ENCODE data around the gene TMUB1. TPM values are rescaled to one million over a fixed set of nuclear protein-coding genes. Genes with fewer than 3 reads are reported as not detected.

Gene TMUB1
- total and polyA plus RNA-seq, 2 experiments from 2014 or later: 45.0 to 83.1 TPM

GRCh38 chr7:151087245-151088018 is 4.1 kb upstream of the TMUB1 start:
- peaks cover 45% of the 10 kb centered on the region for H4K20me1 ChIP-seq (ENCODE audit: insufficient read depth, poor library complexity, severe bottlenecking)
- peak overlapping the region; percentile 66 for H2AFZ ChIP-seq
- peaks cover 46% of the 10 kb centered on the region for H3K4me1 ChIP-seq (ENCODE audit: insufficient read depth)
- H3K4me3 ChIP-seq: peak overlapping the region; percentile 95
- 3% methylated on average over 52 of the region's 70 CpGs for WGBS (ENCODE audit: low lambda C conversion rate, missing lambda C conversion rate)
- no peaks in the 10 kb centered on the region for H3K27me3 ChIP-seq
- H3K36me3 ChIP-seq (replicated peaks; ENCODE audit: insufficient read depth, low read depth): no peaks in the 10 kb centered on the region
- DNase-seq (ENCODE audit: low spot score): peak; percentile 84
- H3K79me2 ChIP-seq: peaks cover 64% of the 10 kb centered on the region
- TF ChIP-seq EZH2 (IDR thresholded peaks at IDR 0.05; ENCODE audit: borderline replicate concordance): no peak
- TF ChIP-seq CTCF (IDR thresholded peaks at IDR 0.05; ENCODE audit: poor library complexity): peak; percentile 38
- H3K9me3 ChIP-seq (ENCODE audit: low read depth): no peaks in the 10 kb centered on the region
- peak overlapping the region; percentile 100 for H3K4me2 ChIP-seq
- H3K27ac ChIP-seq: peak overlapping the region; percentile 83
- no peaks in the 10 kb centered on the region for H3K9me2 ChIP-seq (replicated peaks; ENCODE audit: insufficient read depth)

DNA sequence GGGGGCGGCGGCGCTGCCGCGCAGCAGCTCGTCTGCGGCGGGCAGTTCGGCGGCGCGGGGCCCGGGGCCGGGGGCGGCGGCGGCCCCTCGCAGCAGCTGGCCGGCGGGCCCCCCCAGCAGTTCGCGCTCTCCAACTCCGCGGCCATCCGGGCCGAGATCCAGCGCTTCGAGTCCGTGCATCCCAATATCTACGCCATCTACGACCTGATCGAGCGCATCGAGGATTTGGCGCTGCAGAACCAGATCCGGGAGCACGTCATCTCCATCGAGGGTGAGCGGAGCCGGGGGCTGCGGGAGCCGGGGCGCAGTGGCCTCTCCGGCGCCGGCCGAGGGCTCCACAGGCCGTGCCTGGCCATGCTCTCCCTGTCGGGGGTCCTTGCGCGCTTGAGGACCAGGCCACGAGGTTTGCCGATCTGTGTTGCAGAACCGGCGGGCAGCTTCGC is 3.5 kb upstream of the TMUB1 start:
- WGBS (ENCODE audit: low lambda C conversion rate, missing lambda C conversion rate): 1% methylated on average over 34 of the region's 56 CpGs
- TF ChIP-seq EZH2 (IDR thresholded peaks at IDR 0.05; ENCODE audit: borderline replicate concordance): no peak
- TF ChIP-seq CTCF (IDR thresholded peaks at IDR 0.05; ENCODE audit: poor library complexity): no peak
- TF ChIP-seq EZH2phosphoT487 (IDR thresholded peaks at IDR 0.05; ENCODE audit: low read depth, severe bottlenecking, unreplicated experiment): no peak
- peak; percentile 55 for DNase-seq (ENCODE audit: low spot score)
- peaks cover 39% of the 10 kb centered on the region for H4K20me1 ChIP-seq (ENCODE audit: insufficient read depth, poor library complexity, severe bottlenecking)
- peak overlapping the region; percentile 83 for H3K27ac ChIP-seq
- H3K9me3 ChIP-seq (ENCODE audit: low read depth): no peaks in the 10 kb centered on the region
- H2AFZ ChIP-seq: peak overlapping the region; percentile 66
- H3K79me2 ChIP-seq: peaks cover 64% of the 10 kb centered on the region
- H3K27me3 ChIP-seq: no peaks in the 10 kb centered on the region
- no peaks in the 10 kb centered on the region for H3K9me2 ChIP-seq (replicated peaks; ENCODE audit: insufficient read depth)
- no peaks in the 10 kb centered on the region for H3K36me3 ChIP-seq (replicated peaks; ENCODE audit: insufficient read depth, low read depth)
- H3K4me2 ChIP-seq: peak overlapping the region; percentile 100
- H3K4me1 ChIP-seq (ENCODE audit: insufficient read depth): peaks cover 52% of the 10 kb centered on the region
- peak overlapping the region; percentile 95 for H3K4me3 ChIP-seq

- peak within 1 kb of the TSS; percentile 100 for H3K4me2 ChIP-seq
- H3K27ac ChIP-seq: peak within 1 kb of the TSS; percentile 91
- peaks cover 59% of the 10 kb centered on the region for H3K79me2 ChIP-seq
- no peak for TF ChIP-seq EZH2 (IDR thresholded peaks at IDR 0.05; ENCODE audit: borderline replicate concordance)
- TF ChIP-seq CTCF (IDR thresholded peaks at IDR 0.05; ENCODE audit: poor library complexity): no peak
- no peak for TF ChIP-seq EZH2phosphoT487 (IDR thresholded peaks at IDR 0.05; ENCODE audit: low read depth, severe bottlenecking, unreplicated experiment)
- DNase-seq (ENCODE audit: low spot score): peak; percentile 91
- H2AFZ ChIP-seq: peak within 1 kb of the TSS; percentile 89
- WGBS (ENCODE audit: low lambda C conversion rate, missing lambda C conversion rate): 1% methylated on average over 22 of the region's 84 CpGs
- H4K20me1 ChIP-seq (ENCODE audit: insufficient read depth, poor library complexity, severe bottlenecking): peaks cover 30% of the 10 kb centered on the region
- no peaks in the 10 kb centered on the region for H3K9me3 ChIP-seq (ENCODE audit: low read depth)
- no peaks in the 10 kb centered on the region for H3K36me3 ChIP-seq (replicated peaks; ENCODE audit: insufficient read depth, low read depth)
- peak within 1 kb of the TSS; percentile 95 for H3K4me3 ChIP-seq
- H3K4me1 ChIP-seq (ENCODE audit: insufficient read depth): peaks cover 61% of the 10 kb centered on the region
- no peaks in the 10 kb centered on the region for H3K9me2 ChIP-seq (replicated peaks; ENCODE audit: insufficient read depth)
- no peaks in the 10 kb centered on the region for H3K27me3 ChIP-seq
These were observed 2.7 kb upstream of the TMUB1 start, which contains the start of gene AGAP3 for GRCh38 chr7:151085691-151086620. Gene AGAP3, plus strand, starts transcription at chr7:151086475. Its CDS starts 267 bp downstream, at chr7:151086742.

Data from hepatocyte (in vitro differentiated cells).